ENCODE data around the gene CRYGS.
"Not testable (repeated sequence)": the region's sequence is repeated elsewhere in the genome, so short reads cannot be mapped to it uniquely, and the experiment has no call there.

Gene CRYGS

DNA sequence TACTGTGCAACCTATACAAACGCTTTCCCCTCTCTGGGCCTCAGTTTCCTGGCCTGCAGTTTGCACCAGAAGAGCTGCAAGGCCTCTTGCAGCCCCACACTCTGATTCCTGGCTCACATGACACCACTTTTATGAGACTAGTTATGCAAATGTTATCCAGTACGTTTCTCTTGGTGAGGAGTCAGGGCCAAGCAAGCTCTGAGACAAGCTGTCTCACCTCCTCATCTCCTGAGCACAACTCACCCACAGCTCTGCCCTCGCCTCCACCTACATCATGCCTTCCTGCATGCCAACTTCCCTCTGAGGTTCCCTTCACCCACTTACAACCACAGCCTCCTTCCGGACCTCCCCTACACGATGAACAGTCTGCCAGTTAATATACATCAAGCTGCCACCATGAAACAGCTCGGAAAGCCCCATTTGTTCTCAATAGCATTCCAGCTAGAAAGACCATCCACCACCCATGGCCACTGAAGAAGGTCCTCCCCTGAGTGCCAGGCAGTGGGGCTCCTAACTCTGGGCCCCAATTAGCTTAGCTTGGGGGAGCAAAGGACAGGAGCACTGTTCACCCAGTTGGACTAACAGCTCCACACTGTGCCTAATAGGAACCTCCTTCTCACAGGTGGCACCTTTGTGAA is 25.0 kb downstream of the CRYGS start:
- DNase-seq (ENCODE audit: low spot score) = no peak

DNA sequence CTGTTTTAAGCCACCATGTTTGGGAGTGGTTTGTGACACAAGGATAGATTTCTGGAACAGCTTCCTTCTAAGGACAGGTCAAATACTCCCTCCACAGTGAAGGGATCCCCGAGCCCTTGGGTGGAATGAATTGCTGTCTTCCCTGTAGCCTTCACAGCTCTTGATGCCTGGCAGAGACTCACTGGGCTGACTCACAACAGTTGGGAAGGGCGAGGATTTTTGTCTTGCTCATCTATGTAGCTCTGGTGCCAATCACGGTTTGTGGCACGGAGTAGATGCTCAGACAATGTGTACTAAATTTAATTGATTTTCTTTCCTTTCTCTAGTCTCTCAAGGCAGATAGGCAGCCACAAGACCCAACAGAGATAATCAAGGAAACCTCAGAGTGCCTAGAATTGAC is 27.0 kb downstream of the CRYGS start:
- DNase-seq (ENCODE audit: low spot score) = no peak

DNA sequence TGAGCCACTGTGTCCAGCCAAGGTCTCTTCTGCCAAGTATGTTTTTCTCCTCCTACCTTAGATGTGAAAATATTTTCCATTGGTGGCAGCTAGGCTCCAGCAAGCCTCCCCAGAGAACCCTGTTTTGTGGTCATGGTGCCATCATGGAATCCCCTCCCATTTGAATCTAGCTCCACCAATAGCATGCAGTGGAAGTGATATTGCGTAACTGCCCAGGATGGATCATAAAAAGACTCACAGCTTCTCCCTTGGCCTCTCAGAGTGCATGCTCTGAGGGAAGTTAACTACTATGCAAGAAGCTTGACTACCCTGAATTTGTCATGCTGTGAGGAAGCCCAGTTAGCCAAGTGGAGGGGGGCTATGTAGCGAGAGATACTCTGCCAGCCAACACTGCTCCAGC is 27.5 kb downstream of the CRYGS start:
- DNase-seq (ENCODE audit: low spot score) = no peak

DNA sequence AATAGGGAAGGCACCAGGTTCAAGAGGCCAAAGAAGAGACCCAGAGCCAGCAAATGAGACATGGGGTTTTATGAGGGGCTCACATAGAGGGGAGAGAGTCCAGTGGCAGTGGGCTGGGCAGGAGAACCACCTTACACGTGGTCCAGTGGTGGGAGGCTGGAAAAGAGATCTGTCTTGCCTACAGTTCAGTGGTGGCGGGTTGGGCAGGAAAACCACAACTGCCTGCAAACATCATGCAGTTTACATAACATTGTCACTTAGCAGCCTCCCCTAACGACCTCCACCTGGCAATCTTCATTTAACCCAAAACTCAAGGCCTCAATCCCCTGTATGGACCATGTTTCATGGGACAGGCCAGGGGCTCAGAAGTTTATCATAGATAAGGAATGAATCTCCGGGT is 29.1 kb downstream of the CRYGS start:
- no peak for DNase-seq (ENCODE audit: low spot score)

DNA sequence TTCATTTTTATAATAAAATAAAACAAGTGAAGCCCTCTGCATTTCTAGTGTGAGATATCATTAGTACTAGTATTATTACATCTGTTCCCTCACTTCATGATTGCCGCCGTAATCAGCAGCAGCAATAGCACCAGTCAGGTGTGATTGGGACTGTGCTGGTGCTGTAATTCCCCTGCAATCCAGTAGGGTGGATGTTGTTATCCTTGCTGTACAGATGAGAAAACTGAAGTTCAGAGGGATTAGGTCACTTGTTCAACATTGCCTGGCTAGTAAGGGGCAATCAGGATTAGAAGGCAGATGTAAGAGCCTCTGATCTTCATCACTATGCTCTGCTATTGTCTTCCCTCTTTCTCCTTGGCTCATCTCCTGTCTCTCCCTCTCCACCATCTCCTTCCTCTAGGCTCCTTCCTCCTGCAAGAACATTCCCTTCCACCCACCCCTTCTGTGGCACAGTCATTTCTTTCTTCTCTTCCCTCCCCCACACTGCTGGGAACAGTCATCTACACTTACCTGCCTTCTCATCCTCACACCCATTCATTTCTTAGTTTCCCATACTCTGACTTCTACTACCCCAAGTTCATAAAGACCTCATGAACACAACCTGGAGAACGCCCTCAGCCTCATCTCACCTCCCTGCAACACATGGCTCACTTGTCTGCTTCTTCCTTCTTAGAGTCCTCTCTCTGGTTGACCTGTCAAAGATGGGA is 29.7 kb downstream of the CRYGS start:
- DNase-seq (ENCODE audit: low spot score) = peak; percentile 54

DNA sequence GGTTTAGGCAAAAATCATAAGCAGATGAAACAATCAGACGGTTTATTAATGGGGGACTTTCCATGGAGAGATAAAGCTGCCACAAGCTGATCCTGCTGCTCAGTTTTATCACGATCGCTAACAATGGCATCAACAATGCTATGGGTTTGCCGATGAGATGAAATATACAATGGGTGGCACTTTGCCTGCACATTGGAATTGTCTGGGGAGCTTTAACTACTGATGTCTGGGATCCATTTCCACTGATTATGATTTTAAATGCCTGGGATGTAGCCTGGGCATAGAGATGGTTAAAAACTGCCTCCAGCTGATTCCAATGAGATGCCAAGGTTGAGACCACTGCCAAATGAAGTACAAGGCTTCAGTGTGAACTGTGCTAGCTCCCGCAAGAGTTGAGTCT is 30.8 kb downstream of the CRYGS start:
- no peak for DNase-seq (ENCODE audit: low spot score)

DNA sequence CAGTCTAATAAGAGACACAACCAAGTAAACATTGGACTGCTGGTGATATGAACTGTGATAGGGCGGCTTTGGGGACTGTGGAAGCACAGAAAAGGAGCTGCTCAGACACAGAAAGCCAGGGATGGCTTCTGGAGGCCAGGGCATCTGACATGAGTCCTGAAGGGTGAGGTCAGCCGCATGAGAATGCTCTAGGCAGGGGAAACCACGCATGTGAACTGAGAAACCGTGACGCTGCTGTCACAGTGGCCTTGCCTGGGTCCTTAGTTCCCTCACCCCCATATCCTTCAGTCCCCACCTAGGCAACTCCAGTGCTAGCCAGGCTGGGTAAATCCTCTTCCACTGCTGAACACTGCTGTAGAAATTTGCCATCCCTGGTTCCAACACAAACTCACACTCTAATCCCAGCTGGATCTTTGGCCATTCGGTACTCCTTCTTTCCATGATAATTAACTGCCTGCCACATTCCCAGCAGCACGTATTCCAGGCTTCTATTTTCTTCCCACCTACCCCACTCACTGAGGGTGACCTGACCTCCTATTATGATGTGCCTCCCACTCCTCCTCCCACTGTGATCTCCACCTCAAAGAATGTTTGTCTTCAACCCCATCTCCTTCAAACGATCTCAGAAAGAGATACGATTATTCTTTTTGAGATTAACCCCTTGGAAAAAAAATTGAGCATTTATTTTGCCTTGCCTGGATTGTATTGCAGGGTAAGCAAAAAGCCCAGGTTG is 31.4 kb downstream of the CRYGS start:
- DNase-seq (ENCODE audit: low spot score) = no peak

DNA sequence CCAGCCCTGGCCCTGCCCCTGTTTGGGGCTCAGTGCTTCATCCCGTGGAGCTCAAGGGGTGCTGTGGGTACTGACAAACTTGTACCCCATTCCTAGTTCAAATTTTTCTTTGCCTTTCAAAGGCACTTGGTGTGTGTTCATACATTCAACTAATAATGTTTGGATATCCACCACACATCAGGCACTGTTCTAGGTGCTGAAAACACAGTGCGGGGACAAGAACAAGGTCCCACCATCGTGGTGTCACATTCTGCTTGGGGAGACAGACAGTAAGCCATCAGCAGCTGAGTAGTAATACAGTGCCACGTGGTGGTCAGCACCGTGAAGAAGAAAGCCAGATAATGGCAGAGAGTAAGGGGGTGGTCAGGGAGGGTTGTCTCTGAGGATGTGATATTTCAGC is 32.5 kb downstream of the CRYGS start:
- no peak for DNase-seq (ENCODE audit: low spot score)

DNA sequence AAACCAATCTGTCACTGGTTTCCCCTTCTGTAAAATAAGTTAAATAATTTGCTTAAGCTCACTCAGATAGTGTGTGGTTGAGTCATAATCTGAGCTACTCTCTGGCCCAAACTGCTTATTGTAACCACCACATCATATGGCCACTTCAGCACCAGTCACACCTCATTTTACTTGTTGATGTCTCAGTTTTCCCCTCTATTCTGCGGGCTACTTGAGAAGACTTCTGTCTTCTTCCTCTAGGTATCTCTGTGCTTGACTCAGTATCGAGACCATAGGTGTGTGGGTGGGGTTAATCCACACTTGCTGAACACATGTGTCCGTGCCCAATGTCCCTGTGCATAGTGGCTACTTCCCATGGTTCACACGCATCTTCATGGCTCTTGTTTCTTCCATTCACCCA is 32.9 kb downstream of the CRYGS start:
- DNase-seq (ENCODE audit: low spot score) = no peak

DNA sequence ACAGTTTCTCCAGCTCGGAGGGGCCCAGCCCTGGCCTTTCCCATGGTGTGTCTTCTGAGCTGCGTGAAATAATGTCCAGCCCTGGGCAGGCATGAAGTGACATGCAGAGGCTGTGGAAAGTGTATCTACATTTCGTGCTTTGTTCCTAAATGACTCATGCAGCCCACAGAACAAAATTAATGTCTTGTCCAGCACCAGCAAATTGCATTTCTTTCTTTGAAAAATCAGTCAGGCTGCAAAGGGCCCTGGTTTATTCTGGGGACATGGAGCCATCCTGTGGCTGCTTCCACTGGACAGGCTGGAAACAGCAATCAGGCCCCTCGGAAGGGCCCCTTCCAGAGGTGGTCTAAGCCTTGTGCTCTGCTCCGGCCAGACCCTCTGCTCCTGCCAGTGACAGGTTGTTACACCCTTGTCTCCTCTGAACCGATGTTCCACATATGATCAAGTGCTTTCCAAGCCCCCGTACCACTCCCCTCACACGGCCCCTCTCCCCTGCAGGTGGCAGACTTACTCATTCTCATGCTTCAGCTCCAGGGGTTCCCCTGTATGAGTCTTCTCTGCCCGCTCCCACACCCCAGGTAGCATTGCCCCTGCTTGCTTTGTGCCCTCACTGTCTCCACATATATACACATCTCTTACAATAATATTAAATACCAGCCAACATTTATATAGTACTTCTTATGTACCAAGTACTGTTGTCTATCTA is 33.7 kb downstream of the CRYGS start:
- no peak for DNase-seq (ENCODE audit: low spot score)

DNA sequence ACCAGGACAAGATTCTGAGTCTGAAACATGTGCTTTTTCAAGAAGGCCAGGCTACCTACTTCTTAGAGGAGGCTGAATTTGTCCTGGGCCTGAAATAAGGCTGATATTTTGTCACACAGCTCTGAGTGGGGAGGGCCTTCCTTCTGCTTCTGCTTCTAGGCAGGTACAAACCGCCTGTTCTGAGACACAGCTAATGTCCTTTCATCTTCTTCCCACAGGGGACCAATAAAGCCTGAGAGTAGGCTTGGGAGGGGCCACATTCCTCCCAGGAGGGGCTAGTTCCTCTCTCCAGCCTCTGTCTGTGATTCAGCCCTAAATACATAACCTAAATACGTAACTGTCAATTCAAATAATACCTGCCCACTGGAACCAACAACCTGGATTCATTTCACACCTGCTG is 34.8 kb downstream of the CRYGS start:
- DNase-seq (ENCODE audit: low spot score) = no peak

DNA sequence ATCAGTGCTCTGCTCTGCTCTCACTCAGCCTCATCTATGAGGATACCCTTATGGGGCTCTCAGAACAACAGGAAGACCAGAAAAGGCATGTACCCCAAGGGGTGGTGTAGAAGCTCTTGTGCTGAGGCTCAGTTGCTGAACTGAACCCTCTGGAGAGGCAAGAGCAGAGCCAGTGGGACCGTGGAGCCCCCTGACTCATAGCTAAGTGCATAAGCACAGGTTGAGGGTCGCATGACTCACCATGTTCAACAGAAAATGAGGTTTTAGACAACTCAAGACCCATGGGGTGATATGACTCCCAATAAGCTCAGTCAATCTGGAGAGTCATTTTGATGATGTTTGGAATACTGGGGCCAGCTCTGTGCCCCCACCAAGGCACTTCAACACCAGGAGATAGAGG is 37.3 kb downstream of the CRYGS start:
- no peak for DNase-seq (ENCODE audit: low spot score)

DNA sequence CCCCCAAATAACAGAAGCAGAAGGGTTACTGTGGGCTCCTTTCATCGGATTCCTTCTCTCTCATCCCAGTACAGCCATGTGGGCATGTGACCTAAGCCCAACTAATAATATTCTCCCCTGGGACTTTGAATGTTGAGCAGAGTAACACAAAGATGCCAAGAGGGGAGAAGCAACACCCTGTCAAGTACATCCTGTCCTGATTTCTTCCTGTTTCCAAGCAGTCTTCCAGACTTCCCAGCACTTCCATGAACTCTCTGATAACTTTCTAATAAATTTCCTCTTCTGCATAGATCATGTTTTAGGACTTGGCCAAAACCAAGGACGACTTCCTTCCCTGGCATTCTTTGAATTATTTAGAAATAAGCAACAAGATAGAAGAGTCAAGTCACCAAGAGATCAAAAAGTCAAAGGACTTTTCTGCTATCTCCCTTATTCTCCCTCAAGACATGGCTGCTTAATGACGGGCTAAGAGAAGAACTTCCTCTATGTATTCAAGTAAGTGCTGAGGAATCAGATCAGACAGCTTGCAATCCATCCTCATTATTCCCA is 37.9 kb downstream of the CRYGS start:
- no peak for DNase-seq (ENCODE audit: low spot score)

DNA sequence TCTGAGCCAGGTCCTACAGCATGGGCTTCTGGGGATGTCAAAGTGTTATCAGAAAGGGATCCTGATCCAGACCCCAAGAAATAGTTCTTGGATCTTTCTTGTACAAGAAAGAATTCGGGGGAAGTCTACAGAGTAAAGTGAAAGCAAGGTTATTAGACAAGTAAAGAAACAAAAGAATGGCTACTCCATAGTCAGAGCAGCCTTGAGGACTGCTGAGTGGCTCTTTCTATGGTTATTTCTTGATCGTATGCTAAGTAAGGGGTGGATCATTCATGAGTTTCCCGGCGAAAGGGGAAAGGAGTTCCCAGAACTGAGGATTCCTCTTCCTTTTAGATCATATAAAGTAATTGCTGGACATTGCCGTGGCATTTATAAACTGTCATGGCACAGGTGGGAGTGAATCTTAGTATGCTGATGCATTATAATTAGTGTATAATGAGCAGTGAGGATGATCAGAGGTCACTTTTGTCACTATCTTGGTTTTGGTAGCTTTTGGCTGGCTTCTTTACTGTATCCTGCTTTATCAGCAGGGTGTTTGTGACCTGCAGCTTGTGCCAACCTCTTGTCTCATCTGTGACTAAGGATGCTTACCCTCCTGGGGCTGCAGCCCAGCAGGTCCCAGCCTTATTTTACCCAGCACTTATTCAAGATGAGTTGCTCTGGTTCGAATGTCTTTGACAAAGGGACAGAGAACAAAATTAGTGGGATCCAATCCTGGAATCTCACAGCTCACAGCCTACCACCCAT is 41.0 kb downstream of the CRYGS start:
- no peak for DNase-seq (ENCODE audit: low spot score)

DNA sequence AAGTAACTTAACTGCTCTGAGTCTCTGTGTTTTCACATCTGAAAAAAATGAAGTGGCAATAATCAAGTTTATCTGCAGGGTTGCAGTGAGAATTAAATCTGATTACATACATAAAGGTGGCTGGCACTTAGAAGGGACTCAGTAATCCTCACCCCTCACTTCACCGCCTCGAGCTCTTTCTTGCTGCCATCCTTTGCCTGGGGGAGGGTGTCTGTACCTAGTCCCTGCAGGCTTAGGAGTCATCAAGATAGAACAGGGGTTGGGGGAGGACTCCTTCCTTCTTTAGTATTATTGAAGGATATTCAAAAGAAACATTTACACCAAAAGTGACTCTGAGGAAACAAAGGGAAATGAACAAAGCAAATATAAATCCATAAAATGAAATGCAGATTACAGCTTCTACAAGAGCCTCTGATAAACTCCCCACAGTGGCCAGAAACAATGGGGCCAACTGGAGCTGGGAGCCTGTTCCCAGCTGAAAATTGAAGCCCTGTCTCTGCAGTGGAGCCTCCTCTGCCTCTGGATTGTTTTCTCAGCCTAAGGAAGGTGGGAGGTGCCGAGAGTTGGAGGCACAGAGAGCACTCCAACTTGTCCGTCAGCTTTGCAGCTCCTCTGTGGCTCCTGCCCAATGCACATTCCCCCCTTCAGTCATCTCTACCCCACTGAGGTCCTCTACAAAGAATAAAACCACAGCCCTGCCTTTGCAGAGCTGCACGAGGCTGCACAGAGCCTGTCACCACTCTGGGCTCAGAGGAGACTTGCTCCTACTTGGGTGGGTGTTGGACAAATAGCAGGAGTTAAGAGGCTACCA is 41.8 kb downstream of the CRYGS start:
- DNase-seq (ENCODE audit: low spot score) = no peak

DNA sequence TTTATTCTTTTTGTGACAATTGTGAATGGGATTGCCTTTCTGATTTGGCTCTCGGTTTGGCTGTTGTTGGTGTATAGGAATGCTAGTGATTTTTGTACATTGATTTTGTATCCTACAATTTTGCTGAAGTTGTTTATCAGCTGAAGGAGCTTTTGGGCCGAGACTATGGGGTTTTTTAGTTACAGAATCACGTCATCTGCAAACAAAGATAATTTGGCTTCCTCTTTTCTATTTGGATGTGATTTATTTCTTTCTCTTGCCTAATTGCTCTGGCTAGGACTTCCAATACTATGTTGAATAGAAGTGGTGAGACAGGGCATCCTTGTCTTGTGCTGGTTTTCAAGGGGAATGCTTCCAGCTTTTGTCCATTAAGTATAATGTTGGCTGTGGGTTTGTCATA is 44.2 kb downstream of the CRYGS start:
- not testable (repeated sequence) for DNase-seq (ENCODE audit: low spot score)

DNA sequence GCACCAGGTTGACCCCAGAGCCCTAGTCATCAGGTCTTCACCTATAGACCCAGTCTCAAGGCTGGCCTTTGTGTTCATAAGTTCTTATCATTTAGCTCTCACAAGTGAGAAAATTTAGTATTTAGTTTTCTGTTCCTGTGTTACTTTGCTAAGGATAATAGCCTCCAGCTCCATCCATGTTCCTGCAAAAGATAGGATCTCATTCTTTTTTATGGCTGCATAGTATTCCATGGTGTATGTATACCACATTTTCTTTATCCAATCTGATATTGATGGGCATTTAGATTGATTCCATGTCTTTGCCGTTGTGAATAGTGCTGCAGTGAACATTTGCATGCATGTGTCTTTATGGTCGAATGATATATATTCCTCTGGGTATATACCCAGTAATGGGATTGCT is 46.2 kb downstream of the CRYGS start:
- DNase-seq (ENCODE audit: low spot score) = not testable (repeated sequence)

DNA sequence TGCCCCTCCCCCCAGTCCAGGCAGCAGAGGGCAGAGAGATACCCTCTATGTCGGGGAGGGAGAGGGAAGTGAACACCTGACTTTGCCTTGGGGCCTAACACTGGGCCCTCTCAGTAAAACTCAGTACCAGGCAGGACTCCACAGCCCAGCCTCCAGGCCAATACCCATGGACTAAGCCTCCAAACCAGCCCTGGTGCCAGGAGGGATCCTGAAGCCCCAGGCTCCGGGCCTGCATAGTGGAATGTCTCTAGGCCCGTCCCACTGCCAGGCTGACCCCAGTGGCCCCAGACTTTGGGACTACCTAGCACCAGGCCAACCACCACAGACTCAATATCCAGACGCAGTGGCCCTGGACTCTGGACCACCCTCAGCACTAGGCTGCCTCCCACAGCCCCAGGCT is 46.6 kb downstream of the CRYGS start:
- DNase-seq (ENCODE audit: low spot score) = no peak

DNA sequence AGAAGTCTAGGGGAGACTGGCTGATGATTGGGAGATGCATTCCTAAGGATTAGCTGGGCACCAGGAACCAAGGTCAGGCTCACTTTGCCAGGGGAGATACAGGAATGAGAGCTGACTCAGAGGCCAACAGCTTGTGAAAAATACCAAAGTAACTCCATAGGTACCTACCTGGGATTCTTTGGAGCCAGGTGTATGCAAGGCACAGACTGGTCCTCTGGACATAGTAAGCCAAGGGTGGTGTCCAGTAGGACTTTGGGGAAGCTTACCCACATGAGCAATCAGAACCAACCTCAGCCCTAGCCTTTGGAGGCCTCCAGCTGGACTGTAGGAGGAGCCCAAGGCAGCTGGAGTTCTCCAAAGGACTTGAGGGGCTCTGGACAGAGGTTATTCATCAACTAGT is 47.5 kb downstream of the CRYGS start:
- no peak for DNase-seq (ENCODE audit: low spot score)

DNA sequence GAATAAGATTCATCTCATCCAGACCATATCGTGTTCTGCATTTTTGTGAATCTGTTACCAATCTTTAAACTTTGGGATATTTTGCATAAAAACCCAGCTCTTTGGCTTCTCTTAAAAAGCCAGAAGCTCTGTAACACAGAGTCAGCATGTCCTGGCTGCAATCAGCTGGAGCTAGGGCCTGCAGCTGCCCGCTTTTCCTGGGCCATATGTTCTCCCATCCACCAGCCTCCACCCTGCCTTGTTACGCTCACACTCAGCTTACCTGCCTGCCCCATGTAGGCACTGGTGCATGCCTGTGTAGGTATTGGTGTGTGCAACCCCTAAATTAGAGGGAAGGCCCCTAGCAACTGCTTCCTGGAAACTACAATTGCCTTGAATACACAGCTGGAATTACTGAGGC is 48.2 kb downstream of the CRYGS start:
- DNase-seq (ENCODE audit: low spot score) = no peak

Data from HuH-7 (cell line).